B cell (primary cell): ENCODE data around the gene CASZ1. TPM values are rescaled to one million over a fixed set of nuclear protein-coding genes. Genes with fewer than 3 reads are reported as not detected.

Experiments used
- ATAC-seq: fragments of 200-7000 bp; cut with Tn5 transposase; one replicate; pipeline ENCODE4 v1.10.0; 2021; ENCODE audit warnings: low read depth, mild to moderate bottlenecking, moderate number of reproducible peaks, moderate library complexity
- CTCF ChIA-PET: fragments of 350-600 bp; sonication (Branson Sonifier 250); formaldehyde crosslinking; loops from one replicate; lab custom pipeline; 2021; ENCODE audit warnings: antibody characterized with exemption, inconsistent platforms; lab: Charles Lee
- POLR2A ChIA-PET: fragments of 350-600 bp; sonication (Branson Sonifier 250); formaldehyde crosslinking; loops from one replicate; lab custom pipeline; 2021; ENCODE audit warnings: antibody characterized with exemption; lab: Charles Lee
- DNase-seq: peaks from one replicate; pipeline ENCODE4 v3.0.0; 2013
- H2AFZ ChIP-seq: 2 replicates; pipeline ENCODE4 v1.6.1; 2012; ENCODE audit warnings: mild to moderate bottlenecking, low read depth, low read length; ENCODE audit not compliant: insufficient read depth, poor library complexity, severe bottlenecking
- H3K27ac ChIP-seq, 2 donors: 1 replicate in 1 of 2; 2 replicates in 1 of 2; pipeline ENCODE4 v1.5.1; 2012 to 2013; ENCODE audit warnings: low read length in 2 of 2, mild to moderate bottlenecking in 2 of 2, moderate library complexity in 1 of 2
- H3K27me3 ChIP-seq, 4 experiments: fragments of 200-600 bp in 1 of 4; sonication (generic) in 1 of 4; replicated peaks in 1 of 4; 1 replicate in 2 of 4; 2 replicates in 2 of 4; pipeline versions ENCODE4 v1.6.1 to v1.7.0; 2013 to 2016; ENCODE audit warnings: low read length in 3 of 4, mild to moderate bottlenecking in 2 of 4, mixed read lengths in 1 of 4, moderate library complexity in 1 of 4; ENCODE audit not compliant: insufficient read depth in 4 of 4, control insufficient read depth in 3 of 4; ENCODE audit errors: control extremely low read depth in 1 of 4
- H3K36me3 ChIP-seq, 2 experiments: replicated peaks in 1 of 2; 1 replicate in 1 of 2; 2 replicates in 1 of 2; pipeline versions ENCODE4 v1.6.1 to v1.7.1; 2013; ENCODE audit warnings: low read length in 1 of 2; ENCODE audit not compliant: insufficient read depth in 2 of 2, control insufficient read depth in 1 of 2; ENCODE audit errors: control extremely low read depth in 1 of 2, extremely low read depth in 1 of 2
- H3K4me1 ChIP-seq, 2 donors: fragments of 200-600 bp in 1 of 2; sonication (generic) in 1 of 2; 1 replicate in 1 of 2; 2 replicates in 1 of 2; pipeline versions ENCODE4 v1.5.1 to v1.6.1; 2013 to 2017; ENCODE audit warnings: low read length in 2 of 2; ENCODE audit not compliant: control insufficient read depth in 2 of 2, insufficient read depth in 2 of 2
- H3K4me2 ChIP-seq: replicated peaks from 2 replicates; pipeline ENCODE3; 2012; ENCODE audit warnings: mild to moderate bottlenecking, low read depth, low read length; ENCODE audit not compliant: poor library complexity, severe bottlenecking
- H3K4me3 ChIP-seq, 5 experiments: fragments of 200-600 bp in 1 of 5; sonication (generic) in 1 of 5; 1 replicate in 3 of 5; 2 replicates in 2 of 5; pipeline versions ENCODE4 v1.5.1 to v1.7.0; 2011 to 2016; ENCODE audit warnings: low read length in 4 of 5, mild to moderate bottlenecking in 4 of 5, low read depth in 2 of 5, control low read depth in 1 of 5, moderate library complexity in 1 of 5; ENCODE audit not compliant: insufficient read depth in 1 of 5; ENCODE audit errors: control extremely low read depth in 1 of 5, extremely low read depth in 1 of 5
- H3K79me2 ChIP-seq: fragments of 200-600 bp; sonication (generic); one replicate; pipeline ENCODE4 v1.6.0; 2016; ENCODE audit warnings: low read length; ENCODE audit not compliant: control insufficient read depth, insufficient read depth
- H3K9ac ChIP-seq: fragments of 200-600 bp; sonication (generic); 2 replicates; pipeline ENCODE4 v1.6.1; 2017; ENCODE audit warnings: mild to moderate bottlenecking, low read length, moderate library complexity
- H3K9me3 ChIP-seq, 3 donors: one replicate each; pipeline versions ENCODE4 v1.6.1 to v1.7.1; 2013; ENCODE audit warnings: low read length in 2 of 3; ENCODE audit not compliant: control insufficient read depth in 2 of 3, insufficient read depth in 1 of 3; ENCODE audit errors: control extremely low read depth in 1 of 3
- H4K20me1 ChIP-seq: 2 replicates; pipeline ENCODE4 v1.6.0; 2012; ENCODE audit warnings: mild to moderate bottlenecking, low read length; ENCODE audit not compliant: insufficient read depth, control insufficient read depth, poor library complexity, severe bottlenecking
- H3K27ac Mint-ChIP-seq: one replicate; pipeline ENCODE4 v1.8.0; 2021; ENCODE audit warnings: mixed read lengths
- H3K27me3 Mint-ChIP-seq: one replicate; pipeline ENCODE4 v1.8.0; 2021; ENCODE audit warnings: mixed read lengths
- H3K4me1 Mint-ChIP-seq: one replicate; pipeline ENCODE4 v1.8.0; 2021; ENCODE audit warnings: mixed read lengths
- H3K4me3 Mint-ChIP-seq: one replicate; pipeline ENCODE4 v1.8.0; 2021; ENCODE audit warnings: mixed read lengths
- H3K9me3 Mint-ChIP-seq: one replicate; pipeline ENCODE4 v1.8.0; 2022; ENCODE audit warnings: mixed read lengths; ENCODE audit not compliant: insufficient read depth
- EZH2 ChIP-seq: IDR thresholded peaks from 2 replicates; pipeline ENCODE4 v1.6.1; 2012; ENCODE audit warnings: borderline replicate concordance, low read depth, mild to moderate bottlenecking, moderate library complexity, low read length; ENCODE audit not compliant: insufficient read depth, poor library complexity, severe bottlenecking
- WGBS: methylation state at CpG from one replicate; pipeline ENCODE4 v1.1.5; 2013; ENCODE audit warnings: missing lambda C conversion rate; ENCODE audit not compliant: insufficient coverage; 5-methylcytosine and 5-hydroxymethylcytosine counted together
- intact Hi-C: fragments of 100-400 bp; cut with micrococcal nuclease; formaldehyde crosslinking; loops from one replicate; pipeline ENCODE4 v1.10.0; 2022
- polyA plus RNA-seq: library from polyadenylated mRNA; depleted of rRNA; stranded (reverse); fragments of >200 nt; gene quantifications from 2 replicates; pipeline ENCODE4 v1.2.3, GENCODE V29; 2012
- total RNA-seq, 2 donors: library from RNA; stranded (reverse); fragments of 120-200 nt in 1 of 2; gene quantifications; 1 replicate in 1 of 2; 2 replicates in 1 of 2; pipeline versions ENCODE4 v1.2.3 to v1.2.4, GENCODE V29; 2013 to 2022
- TF ChIP-seq, protein P1 (sequence below): fragments of 200-600 bp; IDR thresholded peaks from one replicate; pipeline ENCODE4 v1.8.0; 2022; ENCODE audit warnings: antibody characterized with exemption, mild to moderate bottlenecking

Gene CASZ1
- total and polyA plus RNA-seq, 2 donors (not counting 1 experiment from before 2014, with no cell fraction given) = 9.5 to 27.2 TPM

DNA sequence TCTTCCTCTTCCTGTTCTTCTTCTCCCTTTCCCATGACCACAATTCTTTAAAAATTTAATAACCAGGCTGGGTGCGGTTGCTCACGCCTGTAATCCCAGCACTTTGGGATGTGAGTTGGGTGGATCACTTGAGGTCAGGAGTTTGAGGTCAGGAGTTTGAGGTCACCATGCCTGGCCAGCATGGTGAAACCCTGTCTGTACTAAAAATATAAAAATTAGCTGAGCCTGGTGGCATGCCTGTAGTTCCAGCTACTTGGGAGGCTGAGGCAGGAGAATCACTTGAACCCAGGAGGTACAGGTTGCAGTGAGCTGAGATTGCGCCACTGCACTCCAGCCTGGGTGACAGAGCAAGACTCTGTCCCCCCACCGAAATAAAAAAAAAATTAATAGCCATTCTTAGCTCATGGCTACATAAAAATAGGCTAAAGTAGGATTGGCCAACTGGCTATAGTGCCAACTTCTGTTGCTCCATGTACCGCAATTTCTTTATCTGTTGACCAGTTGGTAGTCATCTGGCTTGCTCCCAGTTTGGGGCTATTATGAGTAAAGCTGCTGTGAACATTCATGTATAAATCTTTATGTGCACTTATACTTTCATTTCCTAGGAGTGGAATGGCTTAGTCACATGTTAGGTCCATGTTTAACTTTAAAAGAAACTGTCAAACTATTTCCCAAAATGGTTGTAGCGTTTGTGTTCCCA is 185.4 kb downstream of the CASZ1 start:
- Histone ChIP-seq H3K27me3 (no peaks in the 10 kb centered on the region), H2AFZ (no peak overlapping the region), H4K20me1 (peaks cover 10% of the 10 kb centered on the region), H3K36me3 (no peaks in the 10 kb centered on the region), H3K9me3 (no peaks in the 10 kb centered on the region), H3K4me2 (no peak overlapping the region), H3K4me3 (no peak overlapping the region), H3K4me1 (no peaks in the 10 kb centered on the region), H3K27ac (no peak overlapping the region), H3K79me2 (no peaks in the 10 kb centered on the region), H3K9ac (no peak overlapping the region)
- H3K4me1 Mint-ChIP-seq = peaks cover 2% of the 10 kb centered on the region
- no peaks in the 10 kb centered on the region for H3K9me3 Mint-ChIP-seq
- H3K4me3 Mint-ChIP-seq = no peak overlapping the region
- DNase-seq = no peak
- no peak overlapping the region for H3K27ac Mint-ChIP-seq
- no peak for ATAC-seq
- TF ChIP-seq EZH2 = no peak
- TF ChIP-seq, protein P1, sequence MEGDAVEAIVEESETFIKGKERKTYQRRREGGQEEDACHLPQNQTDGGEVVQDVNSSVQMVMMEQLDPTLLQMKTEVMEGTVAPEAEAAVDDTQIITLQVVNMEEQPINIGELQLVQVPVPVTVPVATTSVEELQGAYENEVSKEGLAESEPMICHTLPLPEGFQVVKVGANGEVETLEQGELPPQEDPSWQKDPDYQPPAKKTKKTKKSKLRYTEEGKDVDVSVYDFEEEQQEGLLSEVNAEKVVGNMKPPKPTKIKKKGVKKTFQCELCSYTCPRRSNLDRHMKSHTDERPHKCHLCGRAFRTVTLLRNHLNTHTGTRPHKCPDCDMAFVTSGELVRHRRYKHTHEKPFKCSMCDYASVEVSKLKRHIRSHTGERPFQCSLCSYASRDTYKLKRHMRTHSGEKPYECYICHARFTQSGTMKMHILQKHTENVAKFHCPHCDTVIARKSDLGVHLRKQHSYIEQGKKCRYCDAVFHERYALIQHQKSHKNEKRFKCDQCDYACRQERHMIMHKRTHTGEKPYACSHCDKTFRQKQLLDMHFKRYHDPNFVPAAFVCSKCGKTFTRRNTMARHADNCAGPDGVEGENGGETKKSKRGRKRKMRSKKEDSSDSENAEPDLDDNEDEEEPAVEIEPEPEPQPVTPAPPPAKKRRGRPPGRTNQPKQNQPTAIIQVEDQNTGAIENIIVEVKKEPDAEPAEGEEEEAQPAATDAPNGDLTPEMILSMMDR = no peak
- WGBS = no CpG with 5 or more reads among the region's 6 CpGs
- H3K27me3 Mint-ChIP-seq = no peaks in the 10 kb centered on the region
- POLR2A ChIA-PET = no interaction called here
- CTCF ChIA-PET = interaction anchor here (0.7 kb wide), 1 partner anchor 49 kb away, joined by 3 read pairs; no protein-coding TSS in a partner anchor
- intact Hi-C loops = no loop called here

DNA sequence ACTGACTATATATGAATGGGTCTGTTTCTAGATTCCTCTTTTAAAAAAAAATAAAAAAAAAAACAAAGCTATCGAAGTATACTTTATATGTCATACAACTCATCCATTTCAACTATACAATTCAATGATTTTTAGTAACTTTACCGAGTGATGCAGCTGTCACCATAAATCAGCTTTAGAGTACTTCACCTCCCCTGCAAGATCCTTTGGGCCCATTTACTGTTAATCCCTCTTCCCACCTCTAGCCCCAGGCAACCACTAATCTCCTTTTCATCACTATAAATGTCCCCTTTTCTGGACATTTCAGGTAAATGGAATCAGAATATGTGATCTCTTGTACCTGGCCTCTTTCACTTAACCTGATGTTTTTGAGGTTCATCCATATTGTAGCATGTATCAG is 187.8 kb downstream of the CASZ1 start:
- Mint-ChIP-seq H3K27ac (no peak overlapping the region), H3K27me3 (no peaks in the 10 kb centered on the region), H3K4me3 (no peak overlapping the region), H3K4me1 (no peaks in the 10 kb centered on the region), H3K9me3 (no peaks in the 10 kb centered on the region)
- Histone ChIP-seq H3K36me3 (no peaks in the 10 kb centered on the region), H3K79me2 (no peaks in the 10 kb centered on the region), H4K20me1 (peaks cover 10% of the 10 kb centered on the region), H2AFZ (no peak overlapping the region), H3K4me3 (no peak overlapping the region), H3K4me2 (no peak overlapping the region), H3K27ac (no peak overlapping the region), H3K9me3 (no peaks in the 10 kb centered on the region), H3K27me3 (no peaks in the 10 kb centered on the region), H3K4me1 (no peaks in the 10 kb centered on the region), H3K9ac (no peak overlapping the region)
- 90% methylated on average over 2 of the region's 2 CpGs for WGBS
- TF ChIP-seq, protein P1 = no peak
- no peak for TF ChIP-seq EZH2
- no peak for ATAC-seq
- POLR2A ChIA-PET = no interaction called here
- no peak for DNase-seq
- intact Hi-C loops = no loop called here
- CTCF ChIA-PET = interaction anchor here (0.6 kb wide), 1 partner anchor 41 kb away, joined by 3 read pairs; no protein-coding TSS in a partner anchor
